ENCODE results near the gene ZNF319. TPM values are rescaled to one million over a fixed set of nuclear protein-coding genes. Genes with fewer than 3 reads are reported as not detected.

Gene ZNF319
- polyA plus RNA-seq, 1 donor from 2014 or later, result 7.0 TPM

GRCh38 chr16:58046936-58047335, 46.5 kb upstream of the ZNF319 start:
- H4K20me1 ChIP-seq (ENCODE audit: insufficient read depth), result no peaks in the 10 kb centered on the region
- no peak overlapping the region for H3K9ac ChIP-seq (ENCODE audit: low read length)
- H3K79me2 ChIP-seq (replicated peaks; ENCODE audit: insufficient read depth, low read length), result no peaks in the 10 kb centered on the region
- no peak overlapping the region for H3K4me3 ChIP-seq (ENCODE audit: low read length)
- no peak overlapping the region for H2AFZ ChIP-seq (ENCODE audit: low read depth, low read length)
- H3F3A ChIP-seq (ENCODE audit: insufficient read depth, low read length, poor library complexity, severe bottlenecking), result no peaks in the 10 kb centered on the region
- no peaks in the 10 kb centered on the region for H3K9me3 ChIP-seq (ENCODE audit: low read length)
- H3K9me2 ChIP-seq (ENCODE audit: insufficient read depth, low read length), result no peaks in the 10 kb centered on the region
- no peak overlapping the region for H3K4me2 ChIP-seq (ENCODE audit: low read length)
- no peaks in the 10 kb centered on the region for H3K27me3 ChIP-seq (ENCODE audit: insufficient read depth, low read depth, low read length)
- H3K27ac ChIP-seq (ENCODE audit: low read length), result no peak overlapping the region
- H3K36me3 ChIP-seq (ENCODE audit: insufficient read depth, low read length), result no peaks in the 10 kb centered on the region
- TF ChIP-seq, protein P1, sequence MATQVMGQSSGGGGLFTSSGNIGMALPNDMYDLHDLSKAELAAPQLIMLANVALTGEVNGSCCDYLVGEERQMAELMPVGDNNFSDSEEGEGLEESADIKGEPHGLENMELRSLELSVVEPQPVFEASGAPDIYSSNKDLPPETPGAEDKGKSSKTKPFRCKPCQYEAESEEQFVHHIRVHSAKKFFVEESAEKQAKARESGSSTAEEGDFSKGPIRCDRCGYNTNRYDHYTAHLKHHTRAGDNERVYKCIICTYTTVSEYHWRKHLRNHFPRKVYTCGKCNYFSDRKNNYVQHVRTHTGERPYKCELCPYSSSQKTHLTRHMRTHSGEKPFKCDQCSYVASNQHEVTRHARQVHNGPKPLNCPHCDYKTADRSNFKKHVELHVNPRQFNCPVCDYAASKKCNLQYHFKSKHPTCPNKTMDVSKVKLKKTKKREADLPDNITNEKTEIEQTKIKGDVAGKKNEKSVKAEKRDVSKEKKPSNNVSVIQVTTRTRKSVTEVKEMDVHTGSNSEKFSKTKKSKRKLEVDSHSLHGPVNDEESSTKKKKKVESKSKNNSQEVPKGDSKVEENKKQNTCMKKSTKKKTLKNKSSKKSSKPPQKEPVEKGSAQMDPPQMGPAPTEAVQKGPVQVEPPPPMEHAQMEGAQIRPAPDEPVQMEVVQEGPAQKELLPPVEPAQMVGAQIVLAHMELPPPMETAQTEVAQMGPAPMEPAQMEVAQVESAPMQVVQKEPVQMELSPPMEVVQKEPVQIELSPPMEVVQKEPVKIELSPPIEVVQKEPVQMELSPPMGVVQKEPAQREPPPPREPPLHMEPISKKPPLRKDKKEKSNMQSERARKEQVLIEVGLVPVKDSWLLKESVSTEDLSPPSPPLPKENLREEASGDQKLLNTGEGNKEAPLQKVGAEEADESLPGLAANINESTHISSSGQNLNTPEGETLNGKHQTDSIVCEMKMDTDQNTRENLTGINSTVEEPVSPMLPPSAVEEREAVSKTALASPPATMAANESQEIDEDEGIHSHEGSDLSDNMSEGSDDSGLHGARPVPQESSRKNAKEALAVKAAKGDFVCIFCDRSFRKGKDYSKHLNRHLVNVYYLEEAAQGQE (IDR thresholded peaks at IDR 0.05; ENCODE audit: borderline replicate concordance), result no peak
- TF ChIP-seq EP300 (conservative IDR thresholded peaks at IDR 0.05; ENCODE audit: poor library complexity, severe bottlenecking), result no peak
- TF ChIP-seq TAF1 (IDR thresholded peaks at IDR 0.05; ENCODE audit: low read depth), result no peak
- no peak for TF ChIP-seq RAD21 (conservative IDR thresholded peaks at IDR 0.05)
- no peak for TF ChIP-seq MXI1 (conservative IDR thresholded peaks at IDR 0.05; ENCODE audit: poor library complexity, severe bottlenecking)
- no peak for TF ChIP-seq EZH2 (IDR thresholded peaks at IDR 0.05; ENCODE audit: borderline replicate concordance, insufficient read depth, low read length, poor library complexity, severe bottlenecking)
- TF ChIP-seq CTCF (IDR thresholded peaks at IDR 0.05; ENCODE audit: poor library complexity, severe bottlenecking), result no peak
- no peak for TF ChIP-seq POLR2AphosphoS5 (IDR thresholded peaks at IDR 0.05)
- TF ChIP-seq SMC3 (conservative IDR thresholded peaks at IDR 0.05; ENCODE audit: poor library complexity), result no peak

GRCh38 chr16:58046054-58046881, 45.8 kb upstream of the ZNF319 start:
- no peaks in the 10 kb centered on the region for H3K36me3 ChIP-seq (ENCODE audit: insufficient read depth, low read length)
- no peak overlapping the region for H3K9ac ChIP-seq (ENCODE audit: low read length)
- no peak overlapping the region for H3K27ac ChIP-seq (ENCODE audit: low read length)
- no peak overlapping the region for H3K4me2 ChIP-seq (ENCODE audit: low read length)
- H3K9me2 ChIP-seq (ENCODE audit: insufficient read depth, low read length), result no peaks in the 10 kb centered on the region
- H3K27me3 ChIP-seq (ENCODE audit: insufficient read depth, low read depth, low read length), result no peaks in the 10 kb centered on the region
- H3K4me3 ChIP-seq (ENCODE audit: low read length), result no peak overlapping the region
- TF ChIP-seq EZH2 (IDR thresholded peaks at IDR 0.05; ENCODE audit: borderline replicate concordance, insufficient read depth, low read length, poor library complexity, severe bottlenecking), result no peak
- TF ChIP-seq, protein P1 (IDR thresholded peaks at IDR 0.05; ENCODE audit: borderline replicate concordance), result no peak
- no peaks in the 10 kb centered on the region for H4K20me1 ChIP-seq (ENCODE audit: insufficient read depth)
- no peaks in the 10 kb centered on the region for H3K9me3 ChIP-seq (ENCODE audit: low read length)
- H2AFZ ChIP-seq (ENCODE audit: low read depth, low read length), result no peak overlapping the region
- H3F3A ChIP-seq (ENCODE audit: insufficient read depth, low read length, poor library complexity, severe bottlenecking), result no peaks in the 10 kb centered on the region
- no peaks in the 10 kb centered on the region for H3K79me2 ChIP-seq (replicated peaks; ENCODE audit: insufficient read depth, low read length)

All from neural cell (in vitro differentiated cells).